Measurements from ENCODE around the gene OR3A3.

Gene OR3A3

GRCh38 chr17:3469529-3469928 is 58.4 kb downstream of the OR3A3 start:
- H3K4me1 ChIP-seq (ENCODE audit: control insufficient read depth in 1 of 2, insufficient read depth in 2 of 2, low read length in 2 of 2), result peaks cover 0 to 5% of the 10 kb centered on the region in 2 donors
- no peak overlapping the region for H3K27ac ChIP-seq (ENCODE audit: low read depth, low read length)
- H3K4me3 ChIP-seq (ENCODE audit: low read depth in 1 of 2, low read length in 2 of 2), result no peak overlapping the region
- no peaks in the 10 kb centered on the region for H3K27me3 ChIP-seq (ENCODE audit: control insufficient read depth in 1 of 2, insufficient read depth in 2 of 2, low read length in 2 of 2)
- H3K9ac ChIP-seq (ENCODE audit: low read depth in 1 of 2, low read length in 2 of 2), result no peak overlapping the region
- no peaks in the 10 kb centered on the region for H3K36me3 ChIP-seq (ENCODE audit: control insufficient read depth in 1 of 2, insufficient read depth in 2 of 2, low read length in 2 of 2)
- H3K9me3 ChIP-seq (ENCODE audit: control insufficient read depth in 1 of 2, low read length in 2 of 2), result no peaks in the 10 kb centered on the region

GRCh38 chr17:3471599-3471998 is 60.4 kb downstream of the OR3A3 start, which contains the start of gene SPATA22:
Gene SPATA22, minus strand, starts transcription at chr17:3471819. Its CDS starts 2,494 bp downstream, at chr17:3469325.
- no peaks in the 10 kb centered on the region for H3K36me3 ChIP-seq (ENCODE audit: control insufficient read depth in 1 of 2, insufficient read depth in 2 of 2, low read length in 2 of 2)
- no peak within 1 kb of the TSS for H3K27ac ChIP-seq (ENCODE audit: low read depth, low read length)
- H3K4me3 ChIP-seq (ENCODE audit: low read depth in 1 of 2, low read length in 2 of 2), result no peak within 1 kb of the TSS
- no peaks in the 10 kb centered on the region for H3K27me3 ChIP-seq (ENCODE audit: control insufficient read depth in 1 of 2, insufficient read depth in 2 of 2, low read length in 2 of 2)
- peaks cover 10 to 16% of the 10 kb centered on the region in 2 donors for H3K4me1 ChIP-seq (ENCODE audit: control insufficient read depth in 1 of 2, insufficient read depth in 2 of 2, low read length in 2 of 2)
- H3K9me3 ChIP-seq (ENCODE audit: control insufficient read depth in 1 of 2, low read length in 2 of 2), result no peaks in the 10 kb centered on the region
- no peak within 1 kb of the TSS for H3K9ac ChIP-seq (ENCODE audit: low read depth in 1 of 2, low read length in 2 of 2)

- Histone ChIP-seq H3K9ac (ENCODE audit: low read depth in 1 of 2, low read length in 2 of 2) (no peak overlapping the region), H3K36me3 (ENCODE audit: control insufficient read depth in 1 of 2, insufficient read depth in 2 of 2, low read length in 2 of 2) (no peaks in the 10 kb centered on the region), H3K4me1 (ENCODE audit: control insufficient read depth in 1 of 2, insufficient read depth in 2 of 2, low read length in 2 of 2) (peaks cover 11 to 17% of the 10 kb centered on the region in 2 donors), H3K4me3 (ENCODE audit: low read depth in 1 of 2, low read length in 2 of 2) (no peak overlapping the region), H3K27me3 (ENCODE audit: control insufficient read depth in 1 of 2, insufficient read depth in 2 of 2, low read length in 2 of 2) (no peaks in the 10 kb centered on the region), H3K27ac (ENCODE audit: low read depth, low read length) (no peak overlapping the region), H3K9me3 (ENCODE audit: control insufficient read depth in 1 of 2, low read length in 2 of 2) (no peaks in the 10 kb centered on the region)
Observed at GRCh38 chr17:3472137-3472536, 61.0 kb downstream of the OR3A3 start.

All from duodenal mucosa (tissue), 2 donors.